Measurements from ENCODE around the gene CLCN6. TPM values are rescaled to one million over a fixed set of nuclear protein-coding genes. Genes with fewer than 3 reads are reported as not detected.

CLCN6 gene
- total RNA-seq, 2 experiments from 2014 or later: 13.2 to 15.7 TPM

DNA sequence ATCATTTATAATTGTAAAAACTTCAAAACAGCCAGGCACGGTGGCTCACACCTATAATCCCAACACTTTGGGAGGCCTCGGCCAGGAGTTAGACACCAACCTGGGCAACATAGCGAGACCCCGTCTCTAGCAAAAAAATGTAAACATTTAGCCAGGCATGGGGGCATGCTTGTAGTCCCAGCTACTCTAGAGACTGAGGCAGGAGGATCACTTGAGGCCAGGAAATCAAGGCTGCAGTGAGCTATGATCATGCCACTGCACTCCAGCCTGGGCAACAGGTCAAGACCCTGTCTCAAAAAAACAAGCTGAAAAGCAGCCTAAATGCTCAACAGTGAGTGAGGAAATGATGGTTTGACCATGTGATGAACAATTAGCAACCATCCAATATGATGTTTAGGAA lies 36.7 kb upstream of the CLCN6 start:
- ChIA-PET CTCF (interaction anchor here (0.6 to 0.9 kb wide), 2 partner anchors 29 to 144 kb away, joined by 5 read pairs; no protein-coding TSS in a partner anchor), POLR2A (no interaction called here)
- Mint-ChIP-seq H3K9me3 (no peaks in the 10 kb centered on the region), H3K27me3 (peaks cover under 1% of the 10 kb centered on the region), H3K4me1 (no peaks in the 10 kb centered on the region), H3K36me3 (ENCODE audit: low read depth) (no peaks in the 10 kb centered on the region), H3K27ac (no peak overlapping the region), H3K4me3 (no peak overlapping the region)
- DNase-seq: no peak

DNA sequence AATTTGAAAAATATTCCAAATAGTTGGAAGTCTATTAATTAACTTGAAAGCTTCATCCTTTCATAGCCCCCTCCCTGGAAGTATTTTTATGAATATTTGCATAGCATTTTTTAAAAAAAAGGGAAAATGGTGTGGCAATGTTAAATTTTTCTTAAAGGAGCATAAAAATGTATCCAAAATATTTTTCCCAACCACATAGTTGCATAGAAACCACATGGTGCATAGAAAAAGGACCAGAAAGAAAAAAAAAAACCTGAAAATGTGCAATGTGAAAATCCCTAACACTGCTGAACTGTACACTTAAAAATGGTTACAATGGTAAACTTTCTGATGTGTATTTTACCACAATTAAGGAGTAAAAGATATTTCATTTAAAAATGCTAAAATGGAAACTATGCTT lies 36.0 kb upstream of the CLCN6 start:
- no peaks in the 10 kb centered on the region for H3K36me3 Mint-ChIP-seq (ENCODE audit: low read depth)
- no peak overlapping the region for H3K4me3 Mint-ChIP-seq
- ChIA-PET POLR2A (no interaction called here), CTCF (interaction anchor here (0.6 to 0.9 kb wide), 2 partner anchors 29 to 144 kb away, joined by 5 read pairs; no protein-coding TSS in a partner anchor)
- H3K27me3 Mint-ChIP-seq: peaks cover 5% of the 10 kb centered on the region
- DNase-seq: no peak
- no peak overlapping the region for H3K27ac Mint-ChIP-seq
- H3K4me1 Mint-ChIP-seq: no peaks in the 10 kb centered on the region
- H3K9me3 Mint-ChIP-seq: no peaks in the 10 kb centered on the region

DNA sequence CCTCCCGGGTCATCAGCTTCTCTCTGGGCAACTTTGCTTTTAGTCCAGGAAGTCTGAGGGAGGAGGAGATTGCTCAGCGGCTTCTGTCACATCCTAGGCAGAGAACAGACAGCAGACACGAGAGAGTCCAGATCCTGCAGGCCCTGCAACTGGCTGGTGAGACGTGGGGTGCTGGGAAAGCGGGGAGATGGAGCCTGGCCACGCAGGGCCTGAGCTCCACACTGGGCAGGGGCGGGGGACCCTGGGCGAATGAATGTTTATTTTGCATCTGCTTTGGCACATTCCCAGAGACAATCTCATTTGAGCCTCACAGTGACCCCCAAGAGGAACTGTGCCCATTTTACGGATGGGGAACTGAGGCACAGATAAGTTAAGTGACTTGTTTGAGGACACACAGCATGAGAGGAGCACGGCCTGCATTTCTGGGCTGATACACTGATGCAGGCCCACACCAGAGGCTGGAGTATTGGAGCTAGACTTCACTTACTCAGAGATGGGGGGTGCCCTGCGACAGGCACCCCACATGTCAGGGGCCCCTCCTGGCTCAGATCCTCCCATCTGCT lies 34.4 kb upstream of the CLCN6 start:
- Mint-ChIP-seq H3K27me3 (peaks cover 5% of the 10 kb centered on the region), H3K4me1 (no peaks in the 10 kb centered on the region), H3K27ac (no peak overlapping the region), H3K36me3 (ENCODE audit: low read depth) (no peaks in the 10 kb centered on the region), H3K4me3 (no peak overlapping the region), H3K9me3 (no peaks in the 10 kb centered on the region)
- ChIA-PET POLR2A (interaction anchor here (0.7 kb wide), 1 partner anchor 136 kb away, joined by 5 read pairs; no protein-coding TSS in a partner anchor), CTCF (no interaction called here)
- no peak for DNase-seq

DNA sequence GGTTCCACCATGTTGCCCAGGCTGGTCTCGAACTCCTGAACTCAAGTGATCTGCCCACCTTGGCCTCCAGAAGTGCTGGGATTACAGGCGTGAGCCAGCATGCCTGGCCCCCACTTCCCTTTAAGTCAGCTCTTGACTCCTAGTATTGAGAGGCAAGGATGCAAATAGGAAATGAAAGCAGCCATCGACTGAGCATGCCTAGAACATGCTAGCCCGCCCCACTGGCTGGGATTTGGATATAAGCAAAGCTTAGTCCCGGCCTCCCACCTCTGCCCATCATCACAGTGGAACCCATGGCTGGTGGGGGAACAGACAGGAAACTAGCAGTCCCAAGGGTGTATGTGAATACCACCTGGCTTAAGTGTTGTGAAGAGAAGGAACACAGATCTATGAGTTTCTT lies 33.5 kb upstream of the CLCN6 start:
- Mint-ChIP-seq H3K27ac (no peak overlapping the region), H3K4me1 (no peaks in the 10 kb centered on the region), H3K27me3 (peaks cover 5% of the 10 kb centered on the region), H3K36me3 (ENCODE audit: low read depth) (no peaks in the 10 kb centered on the region), H3K4me3 (no peak overlapping the region), H3K9me3 (no peaks in the 10 kb centered on the region)
- no peak for DNase-seq
- POLR2A ChIA-PET: no interaction called here
- CTCF ChIA-PET: interaction anchor here (0.6 kb wide), 1 partner anchor 20 kb away, joined by 3 read pairs; no protein-coding TSS in a partner anchor

DNA sequence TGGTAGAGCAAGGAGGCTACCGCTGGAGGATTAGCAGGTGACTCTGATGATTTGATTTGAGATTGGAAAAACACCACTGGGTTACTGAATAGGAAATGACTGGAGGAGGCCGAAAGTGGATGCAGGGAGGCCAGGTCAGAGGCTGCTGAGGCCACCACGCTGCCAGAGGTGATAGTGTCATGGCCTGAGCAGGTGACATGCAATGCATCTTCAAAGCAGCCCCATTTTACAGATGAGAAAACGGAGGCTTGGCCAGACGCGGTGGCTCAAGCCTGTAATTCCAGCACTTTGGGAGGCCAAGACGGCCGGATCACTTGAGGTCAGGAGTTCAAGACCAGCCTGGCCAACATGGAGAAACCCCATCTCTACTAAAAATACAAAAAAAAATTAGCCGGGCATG lies 31.2 kb upstream of the CLCN6 start:
- H3K9me3 Mint-ChIP-seq: no peaks in the 10 kb centered on the region
- no peaks in the 10 kb centered on the region for H3K36me3 Mint-ChIP-seq (ENCODE audit: low read depth)
- no peak overlapping the region for H3K4me3 Mint-ChIP-seq
- no peak overlapping the region for H3K27ac Mint-ChIP-seq
- peaks cover 5% of the 10 kb centered on the region for H3K27me3 Mint-ChIP-seq
- H3K4me1 Mint-ChIP-seq: no peaks in the 10 kb centered on the region
- POLR2A ChIA-PET: interaction anchor here (0.5 kb wide), 1 partner anchor 8 kb away, joined by 3 read pairs; no protein-coding TSS in a partner anchor
- DNase-seq: no peak
- CTCF ChIA-PET: interaction anchor here (1.3 kb wide), 1 partner anchor 44 kb away, joined by 3 read pairs; no protein-coding TSS in a partner anchor

DNA sequence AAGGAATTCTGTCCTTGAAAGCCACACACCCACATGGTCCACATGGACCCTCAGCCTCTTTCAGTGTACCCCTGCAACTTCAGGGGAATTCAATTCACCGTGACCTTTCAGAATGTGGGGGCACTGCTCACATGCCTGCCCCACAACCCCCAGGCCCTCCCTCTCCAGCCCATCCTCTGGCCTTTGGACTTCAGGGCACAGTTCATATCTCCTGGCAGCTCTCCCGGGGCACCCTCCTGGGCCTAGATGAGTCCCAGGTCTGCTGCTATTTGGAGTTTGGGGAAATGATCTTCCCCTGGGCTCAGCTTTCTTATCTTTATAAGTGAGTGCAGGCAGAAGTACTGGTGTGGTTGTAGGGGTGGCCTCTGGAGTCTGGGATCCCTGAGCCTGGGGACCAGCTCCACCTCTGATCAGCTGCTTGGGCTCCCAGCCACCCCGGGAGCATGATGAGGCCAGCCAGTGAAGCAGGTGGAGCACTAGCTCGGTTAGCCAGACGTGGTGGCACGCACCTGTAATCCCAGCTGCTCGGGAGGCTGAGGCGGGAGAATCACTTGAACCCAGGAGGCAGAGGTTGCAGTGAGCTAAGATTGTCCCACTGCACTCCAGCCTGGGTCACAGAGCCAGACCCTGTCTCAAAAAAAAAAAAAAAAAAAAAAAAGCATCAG lies 28.2 kb upstream of the CLCN6 start:
- H3K36me3 Mint-ChIP-seq (ENCODE audit: low read depth): no peaks in the 10 kb centered on the region
- H3K9me3 Mint-ChIP-seq: no peaks in the 10 kb centered on the region
- POLR2A ChIA-PET: no interaction called here
- H3K4me1 Mint-ChIP-seq: no peaks in the 10 kb centered on the region
- no peak overlapping the region for H3K4me3 Mint-ChIP-seq
- CTCF ChIA-PET: interaction anchor here (1.2 kb wide), 1 partner anchor 122 kb away, joined by 4 read pairs; no protein-coding TSS in a partner anchor
- peaks cover 5% of the 10 kb centered on the region for H3K27me3 Mint-ChIP-seq
- DNase-seq: no peak
- no peak overlapping the region for H3K27ac Mint-ChIP-seq

DNA sequence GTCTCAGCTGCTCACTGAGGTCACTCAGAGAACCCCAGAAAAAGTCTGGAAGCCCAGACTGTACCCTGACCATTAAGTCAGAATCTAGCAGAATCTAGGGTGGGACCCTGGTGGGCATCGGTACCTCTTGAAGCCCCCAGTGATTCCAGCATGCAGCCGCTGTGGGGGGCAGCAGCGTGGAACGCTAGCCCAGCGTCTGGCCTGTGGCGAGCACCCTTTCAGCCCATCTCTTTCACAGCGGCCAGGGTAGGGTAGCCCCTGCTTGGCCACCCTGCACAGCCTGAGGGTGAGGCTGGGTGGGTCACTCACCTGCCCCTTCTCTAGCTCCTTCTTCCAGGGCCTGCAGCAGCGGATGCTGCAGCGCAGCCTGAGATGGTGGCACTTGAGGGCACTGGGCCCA lies 27.7 kb upstream of the CLCN6 start:
- Mint-ChIP-seq H3K4me3 (no peak overlapping the region), H3K36me3 (ENCODE audit: low read depth) (no peaks in the 10 kb centered on the region), H3K9me3 (no peaks in the 10 kb centered on the region), H3K27ac (no peak overlapping the region), H3K4me1 (no peaks in the 10 kb centered on the region), H3K27me3 (peaks cover 5% of the 10 kb centered on the region)
- no peak for DNase-seq
- CTCF ChIA-PET: no interaction called here
- POLR2A ChIA-PET: no interaction called here

DNA sequence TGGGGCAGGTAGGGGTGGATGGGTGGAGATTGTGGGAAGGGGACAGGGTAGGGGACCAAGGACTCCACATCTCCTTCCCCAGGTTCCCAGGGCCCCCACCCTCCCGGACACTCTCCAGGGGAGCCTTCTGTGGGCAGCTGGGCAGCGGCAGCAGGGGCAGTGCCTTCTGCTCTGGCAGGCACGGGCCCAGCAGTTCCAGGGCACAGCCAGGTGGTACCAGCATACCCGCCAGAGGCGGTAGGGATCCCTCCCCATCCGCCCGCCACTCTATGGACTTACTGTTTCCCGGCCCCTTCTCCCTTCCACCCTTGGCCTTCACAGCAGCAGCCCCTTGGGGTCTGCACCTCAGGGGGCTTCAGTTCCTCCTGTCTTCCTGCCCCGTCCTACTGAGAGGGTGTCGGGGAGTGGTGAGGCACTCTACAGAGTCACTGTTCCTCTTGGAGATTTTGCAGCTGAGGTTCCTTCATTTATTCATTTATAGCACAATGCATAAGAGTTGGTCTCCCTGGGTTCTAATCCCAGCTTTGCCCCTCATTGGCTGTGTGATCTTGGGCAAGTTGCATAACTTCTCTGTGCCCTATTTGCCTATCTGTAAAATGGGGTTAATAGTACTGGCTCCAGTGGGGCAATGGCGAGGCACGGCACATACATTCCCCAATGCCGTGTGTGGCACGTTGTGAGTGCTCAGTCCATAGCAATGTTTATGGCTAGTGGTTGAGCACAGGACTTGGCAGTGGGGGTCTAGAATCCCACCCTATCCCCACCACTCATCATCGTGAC lies 27.0 kb upstream of the CLCN6 start:
- peaks cover 5% of the 10 kb centered on the region for H3K27me3 Mint-ChIP-seq
- no peaks in the 10 kb centered on the region for H3K36me3 Mint-ChIP-seq (ENCODE audit: low read depth)
- H3K4me3 Mint-ChIP-seq: no peak overlapping the region
- CTCF ChIA-PET: interaction anchor here (0.5 kb wide), 1 partner anchor 159 kb away, joined by 3 read pairs; no protein-coding TSS in a partner anchor
- no peaks in the 10 kb centered on the region for H3K9me3 Mint-ChIP-seq
- no peak overlapping the region for H3K27ac Mint-ChIP-seq
- POLR2A ChIA-PET: no interaction called here
- no peak for DNase-seq
- H3K4me1 Mint-ChIP-seq: no peaks in the 10 kb centered on the region

DNA sequence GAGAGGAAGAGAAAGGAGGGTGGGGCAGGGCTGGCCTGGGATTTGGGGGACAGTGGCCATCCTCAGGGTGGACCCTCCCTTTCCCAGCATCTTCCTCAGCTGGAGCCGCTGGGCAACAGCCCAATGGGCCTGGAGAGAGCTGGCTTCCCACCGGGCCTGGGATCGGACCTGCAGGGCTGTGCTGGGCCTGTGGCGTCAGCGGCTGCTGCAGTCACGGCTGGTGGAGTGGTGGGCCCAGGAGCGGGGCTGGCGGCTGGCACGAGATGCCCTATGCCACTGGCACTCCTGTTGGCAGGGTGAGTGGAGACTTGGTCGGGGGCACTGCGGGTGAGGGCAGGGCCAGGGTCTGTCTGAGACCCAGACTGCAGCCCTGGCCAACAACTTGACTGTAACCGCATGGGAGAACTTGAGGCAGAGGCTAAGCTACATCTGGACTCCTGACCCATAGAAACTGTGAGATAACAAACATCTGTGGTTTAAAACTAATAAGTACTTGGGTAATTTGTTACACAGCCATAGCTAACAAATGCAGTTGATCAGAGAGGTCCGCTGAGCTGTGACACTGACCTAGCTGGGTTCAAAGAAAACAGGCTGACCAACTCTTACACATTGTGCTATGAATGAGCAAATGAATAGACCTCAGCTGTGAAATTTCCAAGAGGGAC lies 26.1 kb upstream of the CLCN6 start:
- no peak for DNase-seq
- Mint-ChIP-seq H3K4me3 (no peak overlapping the region), H3K4me1 (no peaks in the 10 kb centered on the region), H3K27me3 (no peaks in the 10 kb centered on the region), H3K27ac (no peak overlapping the region), H3K36me3 (ENCODE audit: low read depth) (no peaks in the 10 kb centered on the region), H3K9me3 (no peaks in the 10 kb centered on the region)
- CTCF ChIA-PET: interaction anchor here (0.5 kb wide), 1 partner anchor 158 kb away, joined by 3 read pairs; no protein-coding TSS in a partner anchor
- POLR2A ChIA-PET: interaction anchor here (0.6 kb wide), 1 partner anchor 107 kb away, joined by 5 read pairs; no protein-coding TSS in a partner anchor

DNA sequence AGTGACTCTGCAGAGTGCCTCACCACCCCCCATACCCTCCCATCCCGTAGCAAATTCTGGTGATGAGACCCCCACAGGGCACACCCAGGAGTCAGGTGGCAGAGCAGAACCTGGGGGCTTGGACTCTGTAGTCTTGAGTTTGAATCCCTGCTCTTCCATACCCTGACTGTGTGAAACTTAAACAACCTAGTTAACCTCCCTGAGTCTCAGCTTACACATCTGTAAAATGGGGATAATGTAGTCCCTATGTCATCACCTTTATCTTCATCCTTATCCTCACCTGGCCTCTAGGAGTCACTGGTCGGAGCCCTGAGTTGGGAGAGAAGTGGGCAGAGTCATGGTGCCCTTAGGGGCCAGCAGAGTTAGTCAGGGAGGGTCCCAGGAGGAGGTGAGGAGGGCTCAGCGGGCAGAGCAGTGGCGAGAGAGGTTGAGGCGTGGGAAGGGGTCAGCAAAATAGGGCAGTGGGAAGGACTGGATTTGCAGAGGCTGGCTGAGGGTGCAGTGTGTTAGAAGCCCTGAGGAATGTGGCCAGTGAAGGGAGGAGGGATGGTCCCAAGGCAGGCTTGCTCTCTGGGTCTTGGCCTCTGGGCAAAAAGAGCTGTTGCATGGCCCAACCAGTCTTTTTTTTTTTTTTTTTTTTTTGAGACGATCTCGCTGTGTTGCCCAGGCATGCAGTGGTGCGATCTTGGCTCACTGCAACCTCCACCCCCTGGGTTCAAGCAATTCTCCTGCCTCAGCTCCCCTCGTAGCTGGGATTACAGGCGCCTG lies 25.4 kb upstream of the CLCN6 start:
- H3K4me1 Mint-ChIP-seq: no peaks in the 10 kb centered on the region
- H3K36me3 Mint-ChIP-seq (ENCODE audit: low read depth): no peaks in the 10 kb centered on the region
- POLR2A ChIA-PET: no interaction called here
- H3K9me3 Mint-ChIP-seq: no peaks in the 10 kb centered on the region
- CTCF ChIA-PET: no interaction called here
- no peaks in the 10 kb centered on the region for H3K27me3 Mint-ChIP-seq
- no peak overlapping the region for H3K27ac Mint-ChIP-seq
- no peak for DNase-seq
- no peak overlapping the region for H3K4me3 Mint-ChIP-seq

DNA sequence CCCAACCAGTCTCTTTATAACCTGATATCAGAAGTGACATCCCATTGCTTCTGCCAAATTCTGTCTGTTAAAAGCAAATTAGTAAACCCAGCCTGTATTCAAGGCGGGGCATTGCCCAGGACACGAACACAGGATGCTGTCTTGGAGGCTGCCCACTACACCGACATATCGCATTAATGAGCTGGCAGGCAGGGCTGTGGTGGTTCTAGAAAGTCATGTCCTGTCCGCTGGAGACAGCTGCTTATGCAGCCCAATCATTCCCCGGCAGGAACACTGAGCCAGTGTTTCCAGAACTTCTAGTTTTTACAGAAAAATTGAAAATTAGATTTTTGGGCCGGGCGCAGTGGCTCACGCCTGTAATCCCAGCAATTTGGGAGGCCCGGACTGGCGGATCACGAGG lies 24.7 kb upstream of the CLCN6 start:
- CTCF ChIA-PET: no interaction called here
- no peak for DNase-seq
- H3K4me3 Mint-ChIP-seq: no peak overlapping the region
- no peaks in the 10 kb centered on the region for H3K9me3 Mint-ChIP-seq
- peaks cover 2% of the 10 kb centered on the region for H3K4me1 Mint-ChIP-seq
- H3K27ac Mint-ChIP-seq: no peak overlapping the region
- POLR2A ChIA-PET: no interaction called here
- H3K36me3 Mint-ChIP-seq (ENCODE audit: low read depth): no peaks in the 10 kb centered on the region
- no peaks in the 10 kb centered on the region for H3K27me3 Mint-ChIP-seq

DNA sequence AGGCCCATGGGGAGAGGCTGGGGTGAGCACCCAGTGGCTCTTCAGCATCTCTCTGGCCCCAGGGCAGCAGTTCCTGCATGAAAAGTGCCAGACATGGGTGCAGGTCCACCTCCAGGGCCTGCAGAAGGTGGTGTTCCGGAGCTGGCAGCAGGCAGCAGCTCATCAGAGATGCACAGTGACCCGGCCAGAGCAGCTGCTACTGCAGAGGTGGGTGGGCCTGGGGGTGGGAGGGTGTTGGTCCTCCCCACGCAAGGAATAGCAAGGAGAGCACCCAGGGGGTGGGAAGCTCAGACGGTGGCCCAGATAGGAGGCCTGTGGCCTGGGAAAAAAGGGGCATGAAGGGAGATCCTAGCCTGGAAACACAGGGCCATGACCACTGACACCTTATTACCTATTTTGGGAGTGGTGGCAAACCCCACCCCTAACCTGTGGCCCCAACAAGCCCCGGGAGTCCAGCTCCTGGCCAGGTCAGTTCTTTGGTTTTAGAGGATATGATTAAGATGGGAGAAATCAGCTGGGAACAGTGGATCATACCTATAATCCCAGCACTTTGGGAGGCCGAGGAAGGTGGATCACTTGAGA lies 23.8 kb upstream of the CLCN6 start:
- H3K9me3 Mint-ChIP-seq: no peaks in the 10 kb centered on the region
- no peak overlapping the region for H3K4me3 Mint-ChIP-seq
- peaks cover 2% of the 10 kb centered on the region for H3K4me1 Mint-ChIP-seq
- no peaks in the 10 kb centered on the region for H3K36me3 Mint-ChIP-seq (ENCODE audit: low read depth)
- no peak for DNase-seq
- ChIA-PET CTCF (interaction anchor here (1.1 to 1.2 kb wide), 2 partner anchors 15 to 25 kb away, joined by 3 to 4 read pairs; no protein-coding TSS in a partner anchor), POLR2A (interaction anchor here (0.7 kb wide), 1 partner anchor 8 kb away, joined by 3 read pairs; no protein-coding TSS in a partner anchor)
- no peaks in the 10 kb centered on the region for H3K27me3 Mint-ChIP-seq
- no peak overlapping the region for H3K27ac Mint-ChIP-seq
